Measurements from ENCODE around the gene CEACAM1. TPM values are rescaled to one million over a fixed set of nuclear protein-coding genes. Genes with fewer than 3 reads are reported as not detected.
A peak's percentile ranks its signal among the peaks of the same experiment; 100 is the strongest.

Gene CEACAM1
- total RNA-seq, 1 donor from 2014 or later: 0.46 TPM

- TF ChIP-seq CTCF (conservative IDR thresholded peaks at IDR 0.05; ENCODE audit: low read depth, low read length): no peak
- no peak overlapping the region for H3K4me3 ChIP-seq (ENCODE audit: low read depth, low read length)
These were observed 30.0 kb downstream of the CEACAM1 start for GRCh38 chr19:42498169-42498757.

GRCh38 chr19:42497492-42498168, 30.7 kb downstream of the CEACAM1 start:
- no peak for TF ChIP-seq CTCF (conservative IDR thresholded peaks at IDR 0.05; ENCODE audit: low read depth, low read length)
- DNase-seq (ENCODE audit: low read depth): peak; percentile 12
- no peak overlapping the region for H3K4me3 ChIP-seq (ENCODE audit: low read depth, low read length)

More at GRCh38 chr19:42498169-42498757, 30.0 kb downstream of the CEACAM1 start:
- DNase-seq (ENCODE audit: low read depth): no peak

- no peak overlapping the region for H3K4me3 ChIP-seq (ENCODE audit: low read depth, low read length)
- TF ChIP-seq CTCF (conservative IDR thresholded peaks at IDR 0.05; ENCODE audit: low read depth, low read length): no peak
- DNase-seq (ENCODE audit: low read depth): no peak
These were observed 31.7 kb downstream of the CEACAM1 start for GRCh38 chr19:42496460-42497133.

- DNase-seq (ENCODE audit: low read depth): no peak
- H3K4me3 ChIP-seq (ENCODE audit: low read depth, low read length): no peak overlapping the region
- no peak for TF ChIP-seq CTCF (conservative IDR thresholded peaks at IDR 0.05; ENCODE audit: low read depth, low read length)
These were observed 32.6 kb downstream of the CEACAM1 start for GRCh38 chr19:42495663-42496062.

- H3K4me3 ChIP-seq (ENCODE audit: low read depth, low read length): no peak overlapping the region
- no peak for TF ChIP-seq CTCF (conservative IDR thresholded peaks at IDR 0.05; ENCODE audit: low read depth, low read length)
- DNase-seq (ENCODE audit: low read depth): no peak
These were observed 34.0 kb downstream of the CEACAM1 start for GRCh38 chr19:42494321-42494720.

GRCh38 chr19:42488783-42489521, 39.3 kb downstream of the CEACAM1 start:
- TF ChIP-seq CTCF (conservative IDR thresholded peaks at IDR 0.05; ENCODE audit: low read depth, low read length): no peak
- no peak for DNase-seq (ENCODE audit: low read depth)

More at GRCh38 chr19:42488783-42489521, 39.3 kb downstream of the CEACAM1 start:
- H3K4me3 ChIP-seq (ENCODE audit: low read depth, low read length): no peak overlapping the region
